ENCODE measurements around the gene SOHLH1.

GRCh38 chr9:135701067-135701958, 2.0 kb upstream of the SOHLH1 start:
- TF ChIP-seq EZH2 (IDR thresholded peaks at IDR 0.05; ENCODE audit: low read length, missing control alignments), result no peak
- TF ChIP-seq, protein P1, sequence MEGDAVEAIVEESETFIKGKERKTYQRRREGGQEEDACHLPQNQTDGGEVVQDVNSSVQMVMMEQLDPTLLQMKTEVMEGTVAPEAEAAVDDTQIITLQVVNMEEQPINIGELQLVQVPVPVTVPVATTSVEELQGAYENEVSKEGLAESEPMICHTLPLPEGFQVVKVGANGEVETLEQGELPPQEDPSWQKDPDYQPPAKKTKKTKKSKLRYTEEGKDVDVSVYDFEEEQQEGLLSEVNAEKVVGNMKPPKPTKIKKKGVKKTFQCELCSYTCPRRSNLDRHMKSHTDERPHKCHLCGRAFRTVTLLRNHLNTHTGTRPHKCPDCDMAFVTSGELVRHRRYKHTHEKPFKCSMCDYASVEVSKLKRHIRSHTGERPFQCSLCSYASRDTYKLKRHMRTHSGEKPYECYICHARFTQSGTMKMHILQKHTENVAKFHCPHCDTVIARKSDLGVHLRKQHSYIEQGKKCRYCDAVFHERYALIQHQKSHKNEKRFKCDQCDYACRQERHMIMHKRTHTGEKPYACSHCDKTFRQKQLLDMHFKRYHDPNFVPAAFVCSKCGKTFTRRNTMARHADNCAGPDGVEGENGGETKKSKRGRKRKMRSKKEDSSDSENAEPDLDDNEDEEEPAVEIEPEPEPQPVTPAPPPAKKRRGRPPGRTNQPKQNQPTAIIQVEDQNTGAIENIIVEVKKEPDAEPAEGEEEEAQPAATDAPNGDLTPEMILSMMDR (conservative IDR thresholded peaks at IDR 0.05 in 1 of 2, IDR thresholded peaks at IDR 0.05 in 1 of 2; ENCODE audit: low read depth in 1 of 2, low read length in 2 of 2), result no peak

Data from fibroblast of lung (primary cell).